Smooth muscle cell (in vitro differentiated cells): ENCODE measurements around the gene SOX30. TPM values are rescaled to one million over a fixed set of nuclear protein-coding genes. Genes with fewer than 3 reads are reported as not detected.

Experiments
- DNase-seq: peaks from one replicate; lab custom pipeline; 2025; ENCODE audit not compliant: unreplicated experiment; lab: John Stamatoyannopoulos, UW
- H2AFZ ChIP-seq: fragments of 200-600 bp; sonication (generic); 2 replicates; pipeline ENCODE4 v1.6.0; 2016; ENCODE audit warnings: antibody characterized with exemption, low read depth, mild to moderate bottlenecking
- H3F3A ChIP-seq: fragments of 200-600 bp; sonication (generic); 2 replicates; pipeline ENCODE4 v1.6.0; 2017; ENCODE audit warnings: antibody characterized with exemption, low read depth
- H3K27ac ChIP-seq: fragments of 200-600 bp; sonication (generic); 2 replicates; pipeline ENCODE4 v1.5.1; 2016; ENCODE audit warnings: low read depth, mild to moderate bottlenecking
- H3K27me3 ChIP-seq: fragments of 200-600 bp; sonication (generic); 2 replicates; pipeline ENCODE4 v1.6.1; 2016; ENCODE audit warnings: low read depth, mild to moderate bottlenecking
- H3K36me3 ChIP-seq: fragments of 200-600 bp; sonication (generic); 2 replicates; pipeline ENCODE4 v1.5.1; 2016; ENCODE audit warnings: low read depth
- H3K4me1 ChIP-seq: fragments of 200-600 bp; sonication (generic); 2 replicates; pipeline ENCODE4 v1.5.1; 2016; ENCODE audit warnings: low read depth
- H3K4me2 ChIP-seq: fragments of 200-600 bp; sonication (generic); 2 replicates; pipeline ENCODE4 v1.6.0; 2016; ENCODE audit warnings: mild to moderate bottlenecking
- H3K4me3 ChIP-seq: fragments of 200-600 bp; sonication (generic); 2 replicates; pipeline ENCODE4 v1.5.1; 2016; ENCODE audit warnings: mild to moderate bottlenecking
- H3K79me2 ChIP-seq: fragments of 200-600 bp; sonication (generic); 2 replicates; pipeline ENCODE4 v1.6.0; 2016; ENCODE audit warnings: low read depth, mild to moderate bottlenecking
- H3K9ac ChIP-seq: fragments of 200-600 bp; sonication (generic); 2 replicates; pipeline ENCODE4 v1.6.0; 2016; ENCODE audit warnings: low read depth
- H3K9me3 ChIP-seq: fragments of 200-600 bp; sonication (generic); replicated peaks from 2 replicates; pipeline ENCODE4 v1.5.1; 2016; ENCODE audit warnings: low read depth
- H4K20me1 ChIP-seq: fragments of 200-600 bp; sonication (generic); 2 replicates; pipeline ENCODE4 v1.6.0; 2016; ENCODE audit warnings: low read depth
- CTCF ChIP-seq: fragments of 200-600 bp; sonication (generic); IDR thresholded peaks from 2 replicates; pipeline ENCODE4 v1.5.1; 2017; ENCODE audit warnings: borderline replicate concordance, mild to moderate bottlenecking, antibody characterized with exemption; ENCODE audit not compliant: insufficient read depth, poor library complexity, severe bottlenecking
- WGBS: methylation state at CpG from one replicate; pipeline ENCODE4 v1.1.7; 2016; ENCODE audit warnings: low lambda C conversion rate; 5-methylcytosine and 5-hydroxymethylcytosine counted together
- polyA plus RNA-seq: library from polyadenylated mRNA; unstranded; fragments of >200 nt; fragmentation: Nextera tagmentation; extraction: Ambion mirVana; gene quantifications from 2 replicates; pipeline ENCODE4 v1.2.1, GENCODE V29; 2016
- total RNA-seq: library from RNA; depleted of rRNA; stranded (reverse); fragments of >200 nt; gene quantifications from 2 replicates; pipeline ENCODE4 v1.2.3, GENCODE V29; 2014

The SOX30 gene
- total and polyA plus RNA-seq, 2 experiments from 2014 or later, result 0.38 to 1.5 TPM

- Histone ChIP-seq H2AFZ (no peak overlapping the region), H4K20me1 (no peaks in the 10 kb centered on the region), H3K4me3 (no peak overlapping the region), H3K79me2 (no peaks in the 10 kb centered on the region), H3K4me1 (no peaks in the 10 kb centered on the region), H3F3A (no peaks in the 10 kb centered on the region), H3K36me3 (no peaks in the 10 kb centered on the region), H3K27me3 (no peaks in the 10 kb centered on the region), H3K4me2 (no peak overlapping the region), H3K9ac (no peak overlapping the region), H3K27ac (no peak overlapping the region), H3K9me3 (no peaks in the 10 kb centered on the region)
- 96% methylated on average over 7 of the region's 7 CpGs for WGBS
- no peak for DNase-seq
- TF ChIP-seq CTCF, result no peak
These were observed 3.8 kb downstream of the SOX30 start for GRCh38 chr5:157648275-157648990.

- no peaks in the 10 kb centered on the region for H4K20me1 ChIP-seq
- no peaks in the 10 kb centered on the region for H3K79me2 ChIP-seq
- H3K9me3 ChIP-seq, result no peaks in the 10 kb centered on the region
- H3K9ac ChIP-seq, result no peak overlapping the region
- H3K4me3 ChIP-seq, result no peak overlapping the region
- H3K27me3 ChIP-seq, result no peaks in the 10 kb centered on the region
- H3K4me1 ChIP-seq, result no peaks in the 10 kb centered on the region
- no peak overlapping the region for H3K4me2 ChIP-seq
- 84% methylated on average over 9 of the region's 9 CpGs for WGBS
- no peak overlapping the region for H2AFZ ChIP-seq
- no peaks in the 10 kb centered on the region for H3F3A ChIP-seq
- no peak for TF ChIP-seq CTCF
- no peak overlapping the region for H3K27ac ChIP-seq
- DNase-seq, result no peak
- H3K36me3 ChIP-seq, result no peaks in the 10 kb centered on the region
These were observed 11.7 kb downstream of the SOX30 start for GRCh38 chr5:157640406-157641066.

GRCh38 chr5:157630341-157630740 is 21.9 kb downstream of the SOX30 start:
- DNase-seq, result no peak
- no peak overlapping the region for H3K4me3 ChIP-seq
- H3K4me1 ChIP-seq, result no peaks in the 10 kb centered on the region
- no peaks in the 10 kb centered on the region for H3K27me3 ChIP-seq
- no peaks in the 10 kb centered on the region for H3K36me3 ChIP-seq
- TF ChIP-seq CTCF, result no peak
- H2AFZ ChIP-seq, result no peak overlapping the region
- H3F3A ChIP-seq, result no peaks in the 10 kb centered on the region
- H3K27ac ChIP-seq, result no peak overlapping the region
- H3K79me2 ChIP-seq, result no peaks in the 10 kb centered on the region
- H3K9me3 ChIP-seq, result peaks cover 3% of the 10 kb centered on the region
- H3K9ac ChIP-seq, result no peak overlapping the region
- 97% methylated on average over 2 of the region's 2 CpGs for WGBS
- no peaks in the 10 kb centered on the region for H4K20me1 ChIP-seq
- H3K4me2 ChIP-seq, result no peak overlapping the region

- no peaks in the 10 kb centered on the region for H3K27me3 ChIP-seq
- H3F3A ChIP-seq, result no peaks in the 10 kb centered on the region
- no peaks in the 10 kb centered on the region for H3K4me1 ChIP-seq
- no peak overlapping the region for H3K4me3 ChIP-seq
- no peaks in the 10 kb centered on the region for H3K36me3 ChIP-seq
- no peak overlapping the region for H3K4me2 ChIP-seq
- 77% methylated on average over 6 of the region's 6 CpGs for WGBS
- peak overlapping the region; percentile 5 for H2AFZ ChIP-seq
- H3K9me3 ChIP-seq, result peaks cover 3% of the 10 kb centered on the region
- DNase-seq, result no peak
- H4K20me1 ChIP-seq, result no peaks in the 10 kb centered on the region
- H3K9ac ChIP-seq, result no peak overlapping the region
- no peaks in the 10 kb centered on the region for H3K79me2 ChIP-seq
- no peak for TF ChIP-seq CTCF
- H3K27ac ChIP-seq, result no peak overlapping the region
These were observed 25.4 kb downstream of the SOX30 start for GRCh38 chr5:157626831-157627230.
